ENCODE results near the gene ARFGAP2.
"Not testable (repeated sequence)": the region's sequence is repeated elsewhere in the genome, so short reads cannot be mapped to it uniquely, and the experiment has no call there.

ARFGAP2 gene

DNA sequence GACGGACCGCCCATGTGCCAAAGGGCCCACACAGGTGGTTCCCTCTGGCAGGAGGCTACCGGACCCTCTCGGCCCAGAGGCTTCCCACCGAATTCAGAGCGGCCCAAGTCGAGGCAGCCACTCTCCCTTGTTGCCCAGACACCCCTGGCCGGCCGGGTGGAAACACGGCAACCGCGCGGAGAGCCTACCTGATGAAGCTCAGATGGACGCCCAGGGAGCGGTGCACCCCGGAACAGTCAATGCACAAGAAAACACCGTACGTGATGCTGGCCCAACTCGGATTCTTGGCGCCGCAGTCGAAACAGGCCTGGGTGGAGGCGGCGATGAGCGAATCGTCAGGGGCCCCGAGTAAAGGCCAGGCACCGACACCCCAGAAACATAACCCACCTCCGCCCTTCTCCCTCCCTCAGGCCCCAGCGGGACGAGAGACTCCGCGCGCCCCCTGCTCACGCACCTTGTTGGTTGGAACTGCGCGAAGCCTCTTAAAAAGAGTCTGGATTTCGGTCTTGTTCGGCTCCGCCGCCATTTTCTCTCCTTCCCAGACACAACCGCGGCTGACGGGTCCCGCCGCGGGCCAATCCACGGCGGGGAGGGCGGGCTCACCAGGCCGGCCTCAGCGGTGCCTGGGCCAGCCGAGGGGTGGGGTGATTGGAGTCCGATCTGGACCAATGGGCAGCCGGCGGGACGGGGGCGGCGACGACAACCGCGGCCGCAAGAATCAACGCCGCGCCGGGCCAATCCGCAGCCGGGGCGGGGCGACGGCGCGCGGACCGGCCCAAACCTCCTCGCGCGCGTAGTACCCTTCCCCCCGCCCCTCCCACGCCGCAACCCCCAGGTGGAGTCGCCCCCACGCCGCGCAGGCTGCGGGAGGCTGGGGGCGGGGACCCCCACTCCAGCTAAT lies at the start of gene ARFGAP2:
TSS of gene ARFGAP2 (minus strand) at position 552 of the 901 bp plus-strand sequence. CDS start at position 526, 26 bp downstream.
- peak; percentile 95 for DNase-seq (ENCODE audit: low spot score)

DNA sequence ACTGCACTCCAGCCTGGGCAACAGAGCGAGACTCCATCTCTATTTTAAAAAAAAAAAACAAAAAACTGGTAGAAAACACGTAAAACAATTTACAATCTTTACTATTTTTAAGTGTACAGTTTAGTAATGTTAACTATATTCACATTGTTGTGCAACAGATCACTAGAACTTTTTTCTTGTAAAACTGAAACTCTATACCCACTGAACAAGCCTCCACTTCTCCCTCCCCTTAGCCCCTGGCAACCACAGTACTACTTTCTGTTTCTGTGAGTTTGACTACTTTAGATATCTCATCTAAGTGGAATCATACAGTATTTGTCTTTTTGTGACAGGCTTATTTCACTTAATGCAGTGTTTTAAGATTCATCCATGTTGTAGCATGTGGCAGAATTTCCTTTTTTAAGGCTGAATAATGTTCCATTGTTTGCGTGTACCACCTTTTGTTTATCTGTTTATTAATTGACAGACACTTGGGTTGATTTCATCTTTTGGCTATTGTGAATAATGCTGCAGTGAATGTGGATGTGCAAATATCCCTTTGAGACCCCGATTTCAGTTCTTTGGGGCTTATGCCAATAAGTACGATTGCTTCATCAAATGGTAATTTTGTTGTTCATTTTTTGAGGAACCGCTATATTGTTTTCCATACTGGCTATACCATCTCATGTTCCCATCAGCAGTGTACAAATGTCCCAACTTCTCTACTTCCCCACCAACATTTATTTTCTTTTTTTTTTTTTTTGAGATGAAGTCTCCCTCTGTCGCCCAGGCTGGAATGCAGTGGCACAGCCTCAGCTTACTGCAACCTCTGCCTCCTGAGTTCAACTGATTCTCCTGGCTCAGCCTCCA lies 49.1 kb upstream of the ARFGAP2 start:
- no peak for DNase-seq (ENCODE audit: low spot score)

DNA sequence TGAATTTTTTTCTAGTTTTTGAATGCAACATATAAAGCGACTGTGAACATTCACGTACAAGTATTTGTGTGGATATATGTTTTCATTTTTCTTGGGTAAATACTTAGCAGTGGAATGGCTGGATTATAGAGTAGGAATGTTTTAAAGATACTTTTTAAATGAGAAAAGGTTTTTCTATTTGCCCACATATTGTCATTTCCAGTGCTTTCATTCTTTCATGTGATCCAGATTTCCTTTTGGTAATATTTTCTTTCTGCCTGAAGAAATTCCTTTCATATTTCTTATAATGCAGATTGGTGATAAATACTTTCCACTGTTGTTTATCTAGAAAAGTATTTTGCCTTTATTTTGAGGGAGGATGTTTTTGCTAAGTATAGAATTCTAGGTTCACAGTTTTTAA lies 46.0 kb upstream of the ARFGAP2 start:
- DNase-seq (ENCODE audit: low spot score): no peak

DNA sequence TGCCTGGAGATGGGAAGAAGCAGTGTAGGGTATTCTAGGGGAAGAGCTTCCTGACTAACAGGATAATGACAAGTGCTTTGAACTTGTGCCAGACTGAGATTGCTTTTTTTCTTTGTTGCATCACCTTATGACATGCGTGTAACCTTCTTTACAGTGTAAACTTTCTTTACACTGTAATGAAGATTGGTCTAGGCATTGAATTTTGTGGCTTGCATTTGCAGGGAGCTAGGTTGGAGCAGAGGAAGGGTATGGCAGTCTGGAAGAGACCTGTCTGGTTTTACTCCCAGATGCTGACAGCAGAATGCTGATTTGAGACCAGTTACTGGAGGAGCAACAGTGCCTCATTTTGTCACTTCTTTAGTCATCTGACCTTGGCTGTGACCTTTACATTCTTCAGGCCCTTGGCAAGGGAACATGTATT lies 43.7 kb upstream of the ARFGAP2 start:
- no peak for DNase-seq (ENCODE audit: low spot score)

DNA sequence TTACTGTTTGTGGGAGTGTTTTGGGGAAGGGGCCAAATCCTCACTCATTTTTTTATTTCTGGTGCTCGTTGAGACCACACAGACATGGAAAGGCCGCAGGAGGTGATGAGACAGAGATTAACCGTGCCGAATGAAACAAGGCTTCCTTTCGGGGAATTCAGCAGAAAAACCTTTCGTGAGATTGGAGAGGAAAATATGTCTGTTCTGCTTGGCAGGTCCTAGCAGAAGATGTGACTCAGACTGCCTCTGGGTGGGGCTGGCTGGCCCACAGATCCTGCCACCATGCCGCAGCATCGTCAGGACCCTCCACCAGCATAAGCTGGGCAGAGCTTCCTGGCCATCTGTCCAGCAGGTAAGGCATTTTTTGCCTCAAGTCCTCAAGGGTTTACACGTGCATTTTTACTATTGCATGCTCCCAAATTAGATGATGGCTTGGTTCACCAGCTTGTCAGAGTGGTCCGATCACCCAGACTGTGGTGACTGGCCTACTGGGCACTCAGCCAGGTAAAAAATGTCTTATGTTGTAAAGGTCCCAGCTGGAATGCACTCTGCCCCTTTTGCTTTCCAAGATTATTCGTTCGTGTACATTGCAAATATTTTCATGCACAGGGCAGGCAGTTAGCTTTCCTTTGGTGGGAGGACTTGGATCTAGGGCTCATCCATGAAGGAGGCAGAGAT lies 39.6 kb upstream of the ARFGAP2 start:
- DNase-seq (ENCODE audit: low spot score): peak; percentile 11

DNA sequence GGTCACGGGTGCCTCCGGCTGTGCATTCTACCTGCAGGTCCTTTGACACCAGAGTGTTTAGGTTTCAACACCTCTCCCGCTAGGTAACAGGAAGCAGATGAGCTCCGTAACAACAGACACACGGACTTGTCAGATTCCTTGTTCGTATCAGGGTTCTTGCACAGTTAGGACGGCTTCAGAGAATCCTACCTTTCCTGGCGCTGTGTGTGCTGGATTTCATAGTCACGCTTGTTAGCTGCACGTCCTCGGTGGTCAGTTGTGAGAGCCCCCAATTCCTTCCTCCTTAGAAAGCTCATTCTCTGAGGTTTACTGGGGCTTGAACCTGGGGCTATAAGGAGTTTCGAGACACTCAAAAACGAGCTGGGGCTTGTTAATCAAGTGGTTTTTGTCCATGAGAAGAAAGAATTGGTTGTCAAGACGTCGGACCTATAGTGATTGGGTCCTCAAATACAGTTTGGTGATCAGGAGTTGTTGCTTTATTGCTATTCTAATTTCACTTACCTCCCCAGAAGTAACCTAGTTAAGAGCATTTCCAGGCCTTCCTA lies 38.8 kb upstream of the ARFGAP2 start:
- DNase-seq (ENCODE audit: low spot score): peak; percentile 9

DNA sequence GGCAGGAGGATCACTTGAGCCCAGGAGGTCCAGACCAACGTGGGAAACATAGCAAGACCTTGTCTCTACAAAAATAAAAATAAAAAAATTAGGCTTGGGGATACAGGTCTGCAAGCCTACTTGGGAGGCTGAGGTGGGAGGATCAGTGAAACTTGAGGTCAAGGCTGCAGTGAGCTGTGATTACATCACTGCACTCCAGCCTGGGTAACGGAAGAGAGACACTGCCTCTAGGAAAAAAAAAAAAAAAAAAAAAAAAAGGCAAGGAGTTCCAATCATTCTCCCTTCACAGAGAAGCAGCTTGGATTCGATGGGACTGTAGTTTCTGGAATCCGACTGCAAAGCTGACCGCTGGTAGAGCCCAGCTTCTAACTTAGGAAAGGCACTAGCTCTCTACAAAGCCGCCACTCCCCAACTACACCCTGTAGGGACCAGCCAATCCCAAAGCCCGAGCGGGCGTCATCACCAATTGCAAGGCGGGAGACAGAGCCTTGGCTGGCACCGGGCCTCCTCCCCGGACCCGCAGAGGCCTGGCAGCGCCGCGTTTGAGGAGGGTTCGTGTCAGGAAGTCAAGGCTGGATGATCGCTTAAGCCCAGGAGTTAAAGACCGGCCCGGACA lies 37.4 kb upstream of the ARFGAP2 start:
- peak; percentile 98 for DNase-seq (ENCODE audit: low spot score)

DNA sequence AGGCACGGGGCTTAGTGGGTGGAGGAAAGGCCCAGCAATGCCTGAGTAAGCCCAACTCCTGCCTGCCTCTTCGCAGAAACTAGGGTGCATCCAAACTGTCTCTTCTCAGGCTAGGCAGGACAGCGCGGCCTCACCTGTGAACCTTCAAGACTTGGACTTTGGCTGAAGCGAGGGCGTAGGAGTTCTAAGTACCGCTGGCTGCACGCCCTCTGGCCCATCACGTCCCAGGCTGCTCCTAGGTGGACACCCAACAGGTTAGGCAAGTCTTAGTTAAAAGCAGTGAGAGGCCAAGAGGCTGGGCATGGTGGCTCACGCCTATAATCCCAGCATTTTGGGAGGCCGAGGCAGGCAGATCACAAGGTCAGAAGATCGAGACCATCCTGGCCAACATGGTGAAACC lies 36.3 kb upstream of the ARFGAP2 start:
- no peak for DNase-seq (ENCODE audit: low spot score)

DNA sequence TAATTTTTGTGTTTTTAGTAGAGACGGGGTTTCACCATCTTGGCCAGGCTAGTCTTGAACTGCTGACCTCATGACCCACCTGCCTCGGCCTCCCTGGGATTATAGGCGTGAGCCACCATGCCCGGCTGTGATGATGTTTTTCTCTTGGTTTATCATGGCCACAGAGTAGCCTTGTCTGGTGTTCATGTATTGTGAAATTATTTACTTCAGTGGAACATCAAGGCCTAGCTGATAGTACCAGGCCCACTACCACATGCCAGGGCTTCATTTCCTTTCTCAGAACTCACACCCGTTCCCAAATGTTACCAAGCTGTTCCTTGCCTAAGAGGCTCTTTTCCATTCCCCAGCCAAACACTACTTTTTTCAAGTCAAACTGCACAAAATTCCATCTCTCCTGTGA lies 31.9 kb upstream of the ARFGAP2 start:
- no peak for DNase-seq (ENCODE audit: low spot score)

DNA sequence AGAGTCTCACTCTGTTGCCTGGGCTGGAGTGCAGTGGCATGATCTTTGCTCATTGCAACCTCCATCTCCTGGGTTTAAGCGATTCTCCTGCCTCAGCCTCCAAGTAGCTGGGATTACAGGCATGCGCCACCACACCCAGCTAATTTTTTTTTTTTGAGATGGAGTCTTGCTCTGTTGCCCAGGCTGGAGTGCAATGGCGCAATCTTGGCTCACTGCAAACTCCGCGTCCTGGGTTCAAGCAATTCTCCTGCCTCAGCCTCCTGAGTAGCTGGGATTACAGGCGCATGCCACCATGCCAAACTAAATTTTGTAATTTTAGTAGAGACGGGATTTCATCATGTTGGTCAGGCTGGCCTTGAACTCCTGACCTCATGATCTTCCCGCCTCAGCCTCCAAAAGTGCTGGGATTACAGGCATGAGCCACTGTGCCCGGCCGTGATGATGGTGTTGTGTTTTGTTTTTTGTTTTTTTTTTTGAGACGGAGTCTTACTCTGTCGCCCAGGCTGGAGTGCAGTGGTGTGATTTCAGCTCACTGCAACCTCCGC lies 31.4 kb upstream of the ARFGAP2 start:
- DNase-seq (ENCODE audit: low spot score): not testable (repeated sequence)

DNA sequence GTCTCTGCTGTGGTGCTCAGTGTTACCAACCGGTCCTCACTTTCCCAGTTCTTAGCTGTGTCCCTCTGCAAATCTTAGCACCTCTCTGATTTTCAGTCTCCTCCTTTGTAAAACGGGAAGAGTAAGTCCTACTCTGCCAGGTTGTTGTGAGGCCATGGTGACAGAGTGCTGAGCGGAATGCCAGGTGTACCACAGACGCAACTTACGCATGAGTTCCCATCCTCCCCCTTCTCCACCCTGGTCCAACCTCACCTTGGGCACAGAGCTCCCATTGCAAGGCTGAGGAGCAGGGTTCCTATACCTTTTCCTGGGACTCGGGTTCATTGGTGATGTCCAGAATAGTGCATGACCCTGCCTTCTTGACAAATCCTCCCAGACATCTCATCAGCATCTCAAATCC lies 30.8 kb upstream of the ARFGAP2 start:
- DNase-seq (ENCODE audit: low spot score): no peak

DNA sequence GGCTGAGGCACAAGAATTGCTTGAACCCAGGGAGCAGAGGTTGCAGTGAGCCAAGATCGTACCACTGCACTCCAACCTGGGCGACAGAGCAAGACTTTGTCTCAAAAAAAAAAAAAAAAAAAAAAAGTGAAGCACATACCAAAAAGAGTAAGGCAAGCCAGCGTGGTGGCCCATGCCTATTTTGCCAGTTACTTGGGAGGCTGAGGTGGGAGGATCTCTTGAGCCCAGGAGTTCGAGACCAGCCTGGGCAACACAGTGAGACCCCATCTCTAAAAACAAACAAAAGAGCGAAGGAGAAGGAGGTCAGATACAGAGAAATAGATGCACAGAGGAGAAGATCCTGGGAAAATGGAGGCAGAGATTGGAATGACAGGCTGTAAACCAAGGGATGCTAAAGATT lies 29.9 kb upstream of the ARFGAP2 start:
- DNase-seq (ENCODE audit: low spot score): not testable (repeated sequence)

DNA sequence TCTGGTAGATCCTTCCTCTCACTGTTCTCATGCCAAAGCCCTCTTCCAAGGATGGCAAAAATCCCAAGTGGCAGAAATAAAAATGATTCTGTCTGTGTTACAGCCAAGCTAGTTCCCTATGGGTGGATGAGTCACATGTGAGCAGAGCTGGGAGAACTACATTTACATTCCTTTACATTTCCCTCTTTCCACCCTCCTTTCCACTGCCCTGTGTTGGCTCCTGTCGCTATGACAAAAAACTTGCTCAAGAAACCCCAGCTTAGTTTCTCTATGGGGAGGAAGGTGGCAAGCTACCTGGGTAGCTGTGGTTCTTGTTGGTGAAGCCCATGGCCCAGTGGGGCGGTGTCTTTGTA lies 27.9 kb upstream of the ARFGAP2 start:
- DNase-seq (ENCODE audit: low spot score): no peak

DNA sequence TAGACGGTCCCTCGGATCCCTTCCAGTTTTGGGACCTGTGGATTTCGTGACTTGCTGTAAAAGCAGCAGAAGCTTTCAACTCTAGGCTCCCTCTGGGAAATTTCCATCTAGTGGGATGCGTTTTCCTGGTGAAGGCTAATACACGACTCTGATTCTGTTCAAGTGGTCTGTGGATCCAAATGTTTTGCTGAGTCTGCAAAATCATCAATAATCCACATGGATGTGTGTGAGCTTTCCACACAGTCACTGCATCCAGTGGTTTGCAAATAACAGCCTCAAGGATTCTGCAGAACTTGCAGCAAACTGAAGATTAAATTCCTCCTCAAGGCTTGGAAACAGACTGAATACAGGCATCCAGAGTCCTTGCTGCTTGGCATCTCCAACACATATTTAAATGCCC lies 25.9 kb upstream of the ARFGAP2 start:
- DNase-seq (ENCODE audit: low spot score): no peak

DNA sequence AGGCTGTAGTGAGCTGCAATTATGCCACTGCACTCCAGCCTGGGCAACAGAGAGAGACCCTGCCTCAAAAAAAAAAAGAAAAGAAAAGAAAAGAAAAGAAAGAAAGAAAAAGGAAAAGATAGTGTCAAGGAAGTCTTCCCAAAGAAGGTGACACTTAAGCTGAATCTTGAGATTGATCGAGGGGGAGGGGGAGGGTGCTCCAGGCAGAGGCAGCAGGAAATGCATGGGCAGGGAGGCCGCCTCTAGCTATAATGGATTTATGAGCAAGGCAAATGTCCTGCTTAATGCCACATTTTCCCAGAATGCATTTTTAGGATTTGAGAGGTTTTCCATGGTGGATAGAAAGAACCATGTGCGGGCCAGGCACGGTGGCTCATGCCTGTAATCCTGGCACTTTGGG lies 24.3 kb upstream of the ARFGAP2 start:
- no peak for DNase-seq (ENCODE audit: low spot score)

DNA sequence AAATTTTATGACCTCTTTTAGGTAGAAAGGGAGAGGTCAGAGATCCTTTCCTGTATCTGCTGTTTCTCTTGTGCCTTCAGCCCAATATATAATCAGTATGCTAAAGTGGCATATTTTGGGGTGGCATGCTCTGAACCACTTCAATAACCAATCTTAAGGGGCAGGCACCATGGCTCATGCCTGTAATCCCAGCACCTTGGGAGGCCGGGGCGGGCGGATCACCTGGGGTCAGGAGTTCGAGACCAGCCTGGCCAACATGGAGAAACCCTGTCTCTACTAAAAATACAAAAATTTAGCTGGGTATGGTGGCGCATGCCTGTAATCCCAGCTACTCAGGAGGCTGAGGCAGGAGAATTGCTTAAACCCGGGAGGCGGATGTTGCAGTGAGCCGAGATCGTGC lies 21.5 kb upstream of the ARFGAP2 start:
- DNase-seq (ENCODE audit: low spot score): not testable (repeated sequence)

DNA sequence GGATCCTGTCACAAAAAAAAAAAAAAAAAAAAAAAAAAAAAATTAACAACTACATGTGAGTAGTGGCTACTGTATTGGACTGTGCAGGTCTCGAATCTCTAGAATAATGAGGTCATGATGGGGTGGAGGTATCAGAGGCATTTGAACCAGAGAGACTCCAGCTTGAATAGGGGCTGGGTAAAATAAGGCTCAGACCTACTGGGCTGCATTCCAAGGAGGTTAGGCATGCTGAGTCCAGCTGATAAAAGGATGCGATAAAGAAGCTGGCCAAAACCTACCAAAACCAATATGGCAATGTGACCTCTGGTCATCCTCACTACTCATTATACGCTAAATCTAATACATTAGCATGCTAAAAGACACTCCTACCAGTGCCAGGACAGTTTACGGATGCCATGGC lies 15.4 kb upstream of the ARFGAP2 start:
- no peak for DNase-seq (ENCODE audit: low spot score)

DNA sequence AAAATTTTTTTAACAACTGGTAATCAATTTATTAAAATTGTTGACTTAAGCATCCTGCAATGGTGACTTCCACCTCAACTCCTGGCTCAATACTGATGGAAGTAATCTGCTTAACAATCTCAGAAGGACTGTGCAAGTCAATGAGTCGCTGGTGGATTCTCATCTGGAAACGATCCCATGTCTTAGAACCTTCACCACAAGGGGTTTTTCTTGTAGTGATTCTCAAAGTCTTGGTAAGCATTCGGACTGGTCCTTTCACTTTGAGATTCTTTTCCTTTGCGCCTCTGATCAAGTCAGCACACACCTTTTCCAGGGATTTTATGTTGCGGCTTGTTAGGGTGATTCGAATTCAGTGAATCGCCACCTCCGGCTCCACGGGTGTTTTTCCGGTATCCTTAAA lies 14.5 kb upstream of the ARFGAP2 start:
- DNase-seq (ENCODE audit: low spot score): not testable (repeated sequence)

DNA sequence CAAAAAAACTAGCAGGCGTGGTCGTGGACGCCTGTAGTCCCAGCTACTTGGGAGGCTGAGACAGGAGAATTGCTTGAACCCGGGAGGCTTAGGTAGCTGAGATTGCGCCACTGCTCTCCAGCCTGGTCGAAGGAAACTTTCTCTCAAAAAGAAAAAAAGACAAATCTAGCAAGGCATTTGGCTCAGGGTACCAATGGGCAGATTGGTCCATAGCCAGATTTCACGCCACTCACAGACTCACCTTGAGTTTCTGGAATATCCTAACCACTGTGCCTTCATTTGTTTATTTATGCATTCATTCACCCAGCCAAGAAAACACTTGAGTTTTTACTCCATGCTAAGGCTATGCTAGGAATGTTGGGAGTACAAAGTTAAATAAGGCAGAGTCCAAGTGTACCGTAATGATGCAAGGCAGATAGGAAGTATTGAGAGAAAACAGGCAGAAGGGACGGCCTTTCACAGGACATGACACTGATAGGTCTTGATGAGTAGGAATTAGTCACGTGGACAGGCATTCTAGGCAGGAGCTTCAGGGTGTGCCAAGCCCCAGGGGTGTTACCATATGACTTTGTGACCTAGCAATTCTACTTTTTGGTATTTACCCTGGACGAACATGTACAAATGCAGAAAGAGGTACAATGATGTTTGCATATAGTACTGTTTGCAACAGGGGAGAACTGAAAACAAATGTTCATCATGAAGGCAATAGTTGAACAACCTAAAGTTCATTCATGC lies 12.6 kb upstream of the ARFGAP2 start:
- DNase-seq (ENCODE audit: low spot score): no peak

DNA sequence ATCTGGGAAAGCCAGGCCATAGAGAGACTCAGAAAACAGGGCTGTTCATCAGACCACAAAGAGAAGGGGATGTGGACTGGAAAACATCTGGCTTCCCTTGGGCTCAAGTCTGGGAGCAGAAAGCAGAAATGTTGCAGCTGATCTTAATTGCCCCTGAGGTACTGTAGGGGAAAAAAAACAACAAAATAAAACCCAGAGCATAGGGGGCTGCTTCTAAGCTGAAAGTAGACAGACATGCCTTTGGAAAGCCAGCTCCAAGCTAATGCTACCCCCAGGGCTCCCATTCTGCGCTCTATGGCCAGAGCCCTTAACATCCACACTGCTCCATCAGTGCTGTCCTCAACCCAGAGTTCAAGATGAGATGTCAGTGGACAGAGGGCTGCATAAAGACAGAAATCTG lies 11.6 kb upstream of the ARFGAP2 start:
- DNase-seq (ENCODE audit: low spot score): no peak

DNA sequence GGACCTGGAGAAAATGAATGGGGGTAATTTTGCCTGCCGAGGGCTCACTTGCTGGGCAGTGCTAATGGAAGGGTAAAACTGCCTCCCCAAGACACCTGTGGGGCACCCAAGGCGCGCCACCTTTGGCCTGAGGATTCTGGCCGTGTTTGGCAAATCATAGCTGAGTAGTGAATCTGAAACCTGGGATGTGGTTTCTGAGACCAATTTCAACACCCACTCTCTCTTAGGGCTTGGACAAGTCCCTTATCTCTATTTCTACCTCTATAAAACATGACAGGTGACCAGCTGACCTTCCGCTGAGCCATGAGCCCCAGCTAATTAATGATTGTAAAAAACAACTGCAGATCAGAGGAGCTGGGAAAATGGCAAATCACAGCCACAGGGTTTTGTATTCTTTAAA lies 11.0 kb upstream of the ARFGAP2 start:
- no peak for DNase-seq (ENCODE audit: low spot score)
